ENCODE measurements around the gene IGSF21. TPM values are rescaled to one million over a fixed set of nuclear protein-coding genes. Genes with fewer than 3 reads are reported as not detected.
"Not testable (repeated sequence)": the region's sequence is repeated elsewhere in the genome, so short reads cannot be mapped to it uniquely, and the experiment has no call there.

IGSF21 gene
- total RNA-seq, 1 experiment from 2014 or later, result not detected

GRCh38 chr1:18144916-18145647, 37.5 kb downstream of the IGSF21 start:
- DNase-seq (ENCODE audit: low read depth), result no peak

GRCh38 chr1:18145851-18146618, 38.4 kb downstream of the IGSF21 start:
- DNase-seq (ENCODE audit: low read depth), result no peak

- no peak for DNase-seq (ENCODE audit: low read depth)
Observed at GRCh38 chr1:18146886-18147285, 39.3 kb downstream of the IGSF21 start.

- no peak for DNase-seq (ENCODE audit: low read depth)
Observed at GRCh38 chr1:18147672-18148071, 40.1 kb downstream of the IGSF21 start.

- DNase-seq (ENCODE audit: low read depth), result no peak
Observed at GRCh38 chr1:18148461-18148860, 40.9 kb downstream of the IGSF21 start.

GRCh38 chr1:18149027-18149641, 41.5 kb downstream of the IGSF21 start:
- no peak for DNase-seq (ENCODE audit: low read depth)

- DNase-seq (ENCODE audit: low read depth), result no peak
Observed at GRCh38 chr1:18151436-18152122, 44.0 kb downstream of the IGSF21 start.

GRCh38 chr1:18154430-18155194, 47.0 kb downstream of the IGSF21 start:
- DNase-seq (ENCODE audit: low read depth), result no peak

GRCh38 chr1:18155881-18156385, 48.3 kb downstream of the IGSF21 start:
- DNase-seq (ENCODE audit: low read depth), result no peak

GRCh38 chr1:18157352-18157751, 49.8 kb downstream of the IGSF21 start:
- no peak for DNase-seq (ENCODE audit: low read depth)

GRCh38 chr1:18157968-18158367, 50.4 kb downstream of the IGSF21 start:
- DNase-seq (ENCODE audit: low read depth), result no peak

GRCh38 chr1:18158714-18159113, 51.1 kb downstream of the IGSF21 start:
- DNase-seq (ENCODE audit: low read depth), result no peak

GRCh38 chr1:18160290-18160942, 52.8 kb downstream of the IGSF21 start:
- no peak for DNase-seq (ENCODE audit: low read depth)

- no peak for DNase-seq (ENCODE audit: low read depth)
Observed at GRCh38 chr1:18161690-18162089, 54.1 kb downstream of the IGSF21 start.

GRCh38 chr1:18165640-18166039, 58.0 kb downstream of the IGSF21 start:
- not testable (repeated sequence) for DNase-seq (ENCODE audit: low read depth)

GRCh38 chr1:18166341-18166740, 58.7 kb downstream of the IGSF21 start:
- no peak for DNase-seq (ENCODE audit: low read depth)

- DNase-seq (ENCODE audit: low read depth), result no peak
Observed at GRCh38 chr1:18166929-18167328, 59.3 kb downstream of the IGSF21 start.

- no peak for DNase-seq (ENCODE audit: low read depth)
Observed at GRCh38 chr1:18170444-18170843, 62.8 kb downstream of the IGSF21 start.

GRCh38 chr1:18174037-18174436, 66.4 kb downstream of the IGSF21 start:
- no peak for DNase-seq (ENCODE audit: low read depth)

- no peak for DNase-seq (ENCODE audit: low read depth)
Observed at GRCh38 chr1:18175051-18175450, 67.5 kb downstream of the IGSF21 start.
